HG03064 (cell line): ENCODE measurements around the gene SMPDL3A.
"Not testable (repeated sequence)": the region's sequence is repeated elsewhere in the genome, so short reads cannot be mapped to it uniquely, and the experiment has no call there.

Experiments used
- ATAC-seq: cut with Tn5 transposase; IDR thresholded peaks from one replicate; pipeline ENCODE4 v1.9.1; 2021; ENCODE audit warnings: low read depth; ENCODE audit not compliant: unreplicated experiment

The SMPDL3A gene

DNA sequence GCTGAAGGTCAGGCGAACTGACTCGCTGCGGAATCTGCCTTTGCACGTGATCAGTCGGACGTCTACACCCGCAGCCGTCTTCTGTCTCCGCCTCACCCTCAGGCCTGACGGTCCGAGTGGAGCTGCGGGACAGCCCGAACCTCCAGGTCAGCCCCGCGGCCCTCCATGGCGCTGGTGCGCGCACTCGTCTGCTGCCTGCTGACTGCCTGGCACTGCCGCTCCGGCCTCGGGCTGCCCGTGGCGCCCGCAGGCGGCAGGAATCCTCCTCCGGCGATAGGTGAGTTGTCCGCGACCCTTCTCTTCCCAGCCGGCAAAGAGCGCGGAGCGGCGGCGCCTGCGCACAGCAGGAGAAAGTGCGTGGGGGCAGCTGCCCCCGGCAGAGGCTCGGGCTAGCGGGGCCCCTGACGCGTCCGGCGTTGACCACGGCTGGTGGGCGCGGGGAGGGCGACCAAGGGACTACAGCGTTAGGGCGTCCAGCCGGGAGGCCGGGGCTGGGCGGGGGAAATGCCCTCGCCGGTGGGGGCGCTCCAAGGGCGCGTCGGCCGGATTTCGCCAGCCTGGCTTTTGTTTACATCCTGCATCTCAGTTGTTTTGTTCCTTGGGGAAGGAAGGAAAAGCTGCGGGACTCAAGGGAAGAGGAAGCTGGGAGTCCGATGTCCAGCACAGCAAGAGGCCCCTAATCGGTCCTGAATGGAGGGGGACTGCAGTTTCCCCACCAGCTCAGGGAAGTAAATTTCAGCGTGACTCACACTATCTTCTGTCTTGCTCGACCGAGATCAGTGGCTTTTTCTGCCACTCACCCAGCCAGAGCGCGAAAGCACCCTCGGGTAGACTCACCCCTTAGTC is at the start of gene SMPDL3A:
TSS of gene SMPDL3A (plus strand) at position 77 of the 846 bp plus-strand sequence. CDS start at position 166, 89 bp downstream.
- ATAC-seq = peak; percentile 60

- no peak for ATAC-seq
These were observed 49.0 kb upstream of the SMPDL3A start for GRCh38 chr6:122740091-122740490.

GRCh38 chr6:122740936-122741335 is 48.1 kb upstream of the SMPDL3A start:
- no peak for ATAC-seq

GRCh38 chr6:122744247-122744646 is 44.8 kb upstream of the SMPDL3A start:
- not testable (repeated sequence) for ATAC-seq

DNA sequence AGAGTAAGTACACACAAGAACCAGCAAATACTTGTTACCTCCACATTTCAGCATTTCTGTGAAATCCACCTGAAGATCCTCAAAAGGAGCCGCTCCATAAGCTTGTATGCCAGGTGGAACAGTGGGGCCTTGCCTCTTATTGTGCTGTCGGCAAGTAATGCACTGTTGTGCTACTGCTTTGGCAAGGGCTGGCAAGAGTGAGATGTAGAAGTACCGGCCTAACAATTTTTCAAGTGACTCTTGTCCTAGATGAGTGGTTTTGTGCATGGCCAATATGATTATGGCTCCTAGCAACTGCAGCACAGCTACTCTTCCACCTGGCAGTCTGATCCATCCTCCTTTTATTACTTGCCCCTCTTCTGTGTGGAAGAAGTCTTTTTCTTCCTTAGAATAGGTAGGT is 44.2 kb upstream of the SMPDL3A start:
- ATAC-seq = not testable (repeated sequence)

DNA sequence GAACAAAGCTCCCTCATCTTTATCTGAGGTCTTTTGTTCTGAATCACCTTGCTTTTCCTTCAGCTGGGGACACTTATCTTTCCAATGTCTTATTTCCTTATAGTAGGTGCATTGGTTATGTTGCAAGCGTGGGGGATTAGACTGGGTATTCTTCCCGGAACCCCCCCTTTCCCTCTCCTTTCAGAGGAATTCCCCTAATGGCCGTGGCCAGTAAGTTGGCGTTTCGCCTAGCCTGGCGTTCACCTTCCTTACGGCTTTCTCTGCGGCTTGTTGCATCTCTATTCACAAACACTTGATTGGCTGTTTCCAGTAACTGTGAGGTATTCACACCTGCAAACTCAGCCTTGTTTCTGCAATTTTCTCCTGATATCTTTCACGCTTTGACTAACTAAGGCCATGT is 42.4 kb upstream of the SMPDL3A start:
- no peak for ATAC-seq

- no peak for ATAC-seq
These were observed 41.5 kb upstream of the SMPDL3A start for GRCh38 chr6:122747573-122747972.

DNA sequence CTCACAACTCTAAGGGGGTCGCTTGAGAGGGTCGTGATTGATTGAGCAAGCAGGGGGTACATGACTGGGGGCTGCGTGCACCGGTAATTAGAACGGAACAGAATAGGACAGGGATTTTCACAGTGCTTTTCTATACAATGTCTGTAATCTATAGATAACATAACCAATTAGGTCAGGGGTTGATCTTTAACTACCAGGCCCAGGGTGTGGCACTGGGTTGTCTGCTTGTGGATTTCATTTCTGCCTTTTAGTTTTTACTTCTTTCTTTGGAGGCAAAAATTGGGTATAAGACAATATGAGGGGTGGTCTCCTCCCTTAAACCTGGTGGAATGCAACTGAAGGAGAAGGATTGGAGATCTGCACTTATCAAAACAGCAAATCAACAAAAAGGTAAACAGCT is 40.1 kb upstream of the SMPDL3A start:
- ATAC-seq = not testable (repeated sequence)

DNA sequence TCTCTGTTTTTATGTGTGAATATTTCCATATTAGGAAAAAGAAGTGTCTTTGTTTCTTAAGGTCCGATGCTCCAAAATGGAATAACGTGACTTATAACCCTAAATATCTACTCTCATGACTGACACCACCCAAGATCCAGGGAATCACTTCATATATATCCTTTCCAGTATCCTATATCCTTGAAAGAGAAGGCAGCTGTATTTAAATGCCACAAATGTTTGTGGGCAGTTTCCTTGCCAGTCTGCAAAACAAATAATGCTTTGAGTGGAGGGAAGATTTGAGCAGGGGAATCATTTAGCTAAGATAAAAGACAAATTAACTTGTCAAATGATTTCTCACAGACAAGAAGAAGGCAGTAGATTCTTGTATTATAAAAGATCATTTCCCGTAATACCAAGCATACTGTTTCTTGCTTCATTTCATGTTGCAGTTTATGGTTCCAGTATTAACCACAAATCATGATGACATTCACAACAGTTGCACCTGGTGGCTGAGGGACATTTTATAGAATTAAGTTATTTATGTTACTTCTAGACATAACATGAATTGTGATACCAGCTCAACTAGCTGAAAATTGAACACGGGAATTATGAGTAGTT is 39.5 kb upstream of the SMPDL3A start:
- no peak for ATAC-seq

- peak; percentile 78 for ATAC-seq
These were observed 37.7 kb upstream of the SMPDL3A start for GRCh38 chr6:122751326-122751725.

GRCh38 chr6:122752459-122752858 is 36.6 kb upstream of the SMPDL3A start:
- ATAC-seq = no peak

GRCh38 chr6:122753000-122753687 is 35.9 kb upstream of the SMPDL3A start:
- no peak for ATAC-seq

DNA sequence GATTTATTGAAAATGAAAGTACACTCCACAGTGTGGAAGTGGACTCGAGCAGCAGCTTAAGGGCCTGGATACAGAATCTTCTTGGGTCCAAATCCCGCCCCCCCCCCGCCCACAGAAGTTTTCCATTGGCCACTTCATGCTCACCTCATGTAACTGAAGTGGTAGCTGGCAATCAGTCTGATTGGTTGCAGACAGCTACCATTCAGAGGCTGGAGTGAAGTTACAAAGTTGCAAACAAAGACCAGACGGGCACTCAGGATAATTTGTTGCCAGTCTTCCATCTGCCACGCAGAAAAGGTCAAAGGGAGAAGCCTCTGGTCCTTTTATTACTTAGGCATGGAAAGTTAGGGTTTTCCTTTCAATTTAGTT is 35.4 kb upstream of the SMPDL3A start:
- ATAC-seq = no peak

DNA sequence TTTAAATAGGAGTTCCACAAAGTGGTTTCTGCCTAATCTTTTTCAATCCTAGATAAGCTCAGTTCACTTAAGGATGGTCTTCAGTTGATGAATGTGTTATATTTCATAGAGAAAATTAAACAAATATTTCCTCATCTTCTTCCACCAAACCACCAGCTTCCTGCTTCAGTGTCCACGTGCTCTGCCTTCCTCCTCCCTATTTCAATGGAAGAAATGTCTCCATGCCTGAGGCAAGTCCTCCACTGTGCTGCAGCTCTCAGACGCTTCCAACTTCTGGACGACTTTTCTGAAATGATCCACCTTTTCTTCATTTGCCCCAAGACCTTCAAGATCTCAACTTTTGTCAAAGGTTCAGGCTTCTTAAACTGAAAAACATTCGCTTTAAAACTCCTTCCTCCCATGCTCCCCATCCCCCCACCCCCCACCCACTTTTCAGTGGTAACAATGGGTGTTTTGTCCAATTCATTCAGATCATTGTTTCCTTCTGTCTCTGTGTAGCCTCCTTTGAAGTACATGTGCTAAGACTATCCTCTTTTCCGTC is 34.8 kb upstream of the SMPDL3A start:
- no peak for ATAC-seq

GRCh38 chr6:122755901-122756300 is 33.2 kb upstream of the SMPDL3A start:
- ATAC-seq = no peak

GRCh38 chr6:122758927-122759334 is 30.1 kb upstream of the SMPDL3A start:
- peak; percentile 75 for ATAC-seq

GRCh38 chr6:122760330-122760729 is 28.7 kb upstream of the SMPDL3A start:
- ATAC-seq = no peak

- no peak for ATAC-seq
These were observed 22.8 kb upstream of the SMPDL3A start for GRCh38 chr6:122766256-122766655.

- ATAC-seq = no peak
These were observed 18.0 kb upstream of the SMPDL3A start for GRCh38 chr6:122770835-122771601.

GRCh38 chr6:122772724-122773415 is 16.2 kb upstream of the SMPDL3A start:
- ATAC-seq = no peak
